GF-D8 (cell line): Measurements from ENCODE around the gene SLC30A3.

Experiments used
- DNase-seq: peaks from one replicate; lab custom pipeline; 2025; lab: John Stamatoyannopoulos, UW

SLC30A3 gene

DNA sequence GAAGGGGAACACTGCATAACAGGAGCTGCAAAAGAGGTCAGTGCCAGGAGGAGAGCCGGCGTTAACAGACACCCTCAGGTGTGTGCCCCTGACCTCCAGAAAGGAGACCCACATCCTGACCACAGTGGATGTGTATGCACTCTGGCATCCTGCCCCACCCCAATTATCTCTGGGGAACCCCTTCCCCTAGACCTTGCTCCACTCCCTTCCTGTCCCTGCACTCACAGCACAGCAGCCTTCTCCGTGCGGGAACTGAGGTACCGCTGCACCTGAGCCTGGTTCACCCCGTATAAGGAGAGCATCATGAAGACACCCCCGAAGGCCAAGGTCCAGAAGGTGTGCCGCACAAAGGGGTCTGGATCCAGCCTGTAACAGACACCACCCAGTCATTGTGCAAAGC, 58.3 kb downstream of the SLC30A3 start:
- DNase-seq: no peak

- DNase-seq: no peak
Observed at GRCh38 chr2:27203741-27204140, 59.1 kb downstream of the SLC30A3 start.
